H1 (cell line): Measurements from ENCODE around the gene KCNQ2. TPM values are rescaled to one million over a fixed set of nuclear protein-coding genes. Genes with fewer than 3 reads are reported as not detected.

Experiments used
- CTCF ChIA-PET: fragments of 300-600 bp; sonication (Branson Sonifier 250); formaldehyde crosslinking; loops from one replicate; lab custom pipeline; 2021; ENCODE audit not compliant: partially characterized antibody; lab: Charles Lee
- POLR2A ChIA-PET: fragments of 300-600 bp; sonication (Branson Sonifier 250); formaldehyde crosslinking; loops from one replicate; lab custom pipeline; 2021; ENCODE audit warnings: inconsistent platforms; ENCODE audit not compliant: partially characterized antibody; lab: Charles Lee
- DNase-seq, 2 experiments: peaks; one replicate each; pipeline versions ENCODE4 v3.0.0 to v3.0.0-alpha.2; 2010 to 2022; ENCODE audit warnings: low spot score in 2 of 2, low read depth in 1 of 2, mixed read lengths in 1 of 2
- FAIRE-seq: peaks from 2 replicates; lab custom pipeline; 2011; peaks lifted over from hg19 to GRCh38; lab: Jason Lieb, UNC
- H2AFZ ChIP-seq: 2 replicates; pipeline ENCODE4 v1.8.1; 2012; ENCODE audit warnings: low read length, inconsistent platforms
- H2AK5ac ChIP-seq: 2 replicates; pipeline ENCODE4 v1.6.1; 2013; ENCODE audit warnings: low read depth, low read length
- H2BK120ac ChIP-seq: replicated peaks from 2 replicates; pipeline ENCODE3; 2013; ENCODE audit warnings: low read depth, low read length, inconsistent platforms
- H2BK12ac ChIP-seq: 2 replicates; pipeline ENCODE4 v1.6.1; 2013; ENCODE audit warnings: low read depth, low read length
- H2BK15ac ChIP-seq: 2 replicates; pipeline ENCODE4 v1.6.1; 2013; ENCODE audit warnings: low read length
- H2BK20ac ChIP-seq: 2 replicates; pipeline ENCODE4 v1.6.1; 2013; ENCODE audit warnings: low read length
- H2BK5ac ChIP-seq: 2 replicates; pipeline ENCODE4 v1.6.1; 2013; ENCODE audit warnings: low read depth, low read length
- H3K14ac ChIP-seq: 2 replicates; pipeline ENCODE4 v1.6.1; 2013; ENCODE audit warnings: inconsistent platforms; ENCODE audit not compliant: insufficient read length
- H3K18ac ChIP-seq: 2 replicates; pipeline ENCODE4 v1.6.1; 2013; ENCODE audit warnings: low read length; ENCODE audit errors: extremely low read depth
- H3K23ac ChIP-seq: 2 replicates; pipeline ENCODE4 v1.6.1; 2013; ENCODE audit warnings: inconsistent platforms; ENCODE audit not compliant: insufficient read length
- H3K23me2 ChIP-seq: 2 replicates; pipeline ENCODE4 v1.6.1; 2013; ENCODE audit warnings: low read depth, low read length
- H3K27ac ChIP-seq: 2 replicates; pipeline ENCODE4 v1.6.1; 2011; ENCODE audit warnings: low read depth, low read length, inconsistent platforms
- H3K27me3 ChIP-seq, 4 experiments: replicated peaks in 1 of 4; 1 replicate in 1 of 4; 2 replicates in 3 of 4; pipeline versions ENCODE4 v1.6.1 to v1.8.1; 2011 to 2013; ENCODE audit warnings: low read length in 3 of 4, mild to moderate bottlenecking in 3 of 4, inconsistent platforms in 2 of 4, mixed read lengths in 2 of 4, moderate library complexity in 1 of 4; ENCODE audit not compliant: control insufficient read depth in 3 of 4, insufficient read depth in 3 of 4; ENCODE audit errors: extremely low read depth in 1 of 4
- H3K36me3 ChIP-seq, 4 experiments: 2 replicates each; pipeline versions ENCODE4 v1.6.1 to v1.8.1; 2011 to 2013; ENCODE audit warnings: mild to moderate bottlenecking in 4 of 4, low read length in 3 of 4, moderate library complexity in 2 of 4, control low read depth in 1 of 4, inconsistent platforms in 1 of 4; ENCODE audit not compliant: insufficient read depth in 4 of 4, control insufficient read depth in 2 of 4
- H3K4ac ChIP-seq: replicated peaks from 2 replicates; pipeline ENCODE3; 2013; ENCODE audit warnings: low read length, low read depth, mixed read lengths, inconsistent platforms; ENCODE audit not compliant: insufficient read length
- H3K4me1 ChIP-seq, 4 experiments: replicated peaks in 1 of 4; 1 replicate in 1 of 4; 2 replicates in 3 of 4; pipeline versions ENCODE4 v1.6.1 to v1.8.1; 2011 to 2013; ENCODE audit warnings: low read length in 3 of 4, inconsistent platforms in 2 of 4, mixed read lengths in 1 of 4; ENCODE audit not compliant: insufficient read depth in 4 of 4, control insufficient read depth in 3 of 4
- H3K4me2 ChIP-seq, 2 experiments: 2 replicates each; pipeline versions ENCODE4 v1.6.1 to v1.8.1; 2011 to 2013; ENCODE audit warnings: low read depth in 2 of 2, low read length in 2 of 2, control low read depth in 1 of 2, inconsistent platforms in 1 of 2, mild to moderate bottlenecking in 1 of 2; ENCODE audit not compliant: insufficient read depth in 1 of 2
- H3K4me3 ChIP-seq, 4 experiments: fragments of 200-600, 300-600 bp in 1 of 4; sonication (generic), shearing (Covaris generic), sonication (Bioruptor Twin) in 1 of 4; 2 replicates each; pipeline versions ENCODE4 v1.5.1 to v1.8.1; 2011 to 2016; ENCODE audit warnings: low read length in 4 of 4, low read depth in 3 of 4, control low read depth in 2 of 4, inconsistent platforms in 2 of 4, mild to moderate bottlenecking in 2 of 4, mixed read lengths in 1 of 4, moderate library complexity in 1 of 4; ENCODE audit not compliant: insufficient read depth in 2 of 4; ENCODE audit errors: extremely low read depth in 1 of 4
- H3K56ac ChIP-seq: replicated peaks from 2 replicates; pipeline ENCODE3; 2013; ENCODE audit warnings: low read depth, mild to moderate bottlenecking, mixed read lengths, low read length, inconsistent platforms; ENCODE audit not compliant: insufficient read length
- H3K79me1 ChIP-seq: 2 replicates; pipeline ENCODE4 v1.6.1; 2013; ENCODE audit warnings: low read depth, low read length, control low read depth
- H3K79me2 ChIP-seq, 2 experiments: 2 replicates each; pipeline versions ENCODE4 v1.6.1 to v1.8.1; 2012 to 2013; ENCODE audit warnings: low read length in 2 of 2, mild to moderate bottlenecking in 2 of 2, inconsistent platforms in 1 of 2; ENCODE audit not compliant: insufficient read depth in 2 of 2, control insufficient read depth in 1 of 2
- H3K9ac ChIP-seq, 4 experiments: replicated peaks in 1 of 4; 1 replicate in 1 of 4; 2 replicates in 3 of 4; pipeline versions ENCODE4 v1.6.1 to v1.8.1; 2011 to 2013; ENCODE audit warnings: low read depth in 3 of 4, low read length in 3 of 4, control low read depth in 2 of 4, mild to moderate bottlenecking in 2 of 4, moderate library complexity in 2 of 4, inconsistent platforms in 1 of 4; ENCODE audit errors: extremely low read depth in 1 of 4
- H3K9me3 ChIP-seq, 2 experiments: 2 replicates each; pipeline versions ENCODE4 v1.6.1 to v1.8.1; 2012 to 2013; ENCODE audit warnings: mild to moderate bottlenecking in 2 of 2, moderate library complexity in 2 of 2, control low read depth in 1 of 2, inconsistent platforms in 1 of 2, low read depth in 1 of 2, low read length in 1 of 2, mixed read lengths in 1 of 2; ENCODE audit not compliant: insufficient read depth in 2 of 2
- H4K20me1 ChIP-seq, 2 experiments: replicated peaks in 1 of 2; 2 replicates each; pipeline versions ENCODE3 to v1.8.1; 2011 to 2013; ENCODE audit warnings: inconsistent platforms in 2 of 2, low read length in 2 of 2, mild to moderate bottlenecking in 1 of 2; ENCODE audit not compliant: insufficient read depth in 2 of 2, control insufficient read depth in 1 of 2
- H4K5ac ChIP-seq: 2 replicates; pipeline ENCODE4 v1.6.1; 2013; ENCODE audit warnings: low read length, low read depth, mixed read lengths, inconsistent platforms; ENCODE audit not compliant: insufficient read length
- H4K8ac ChIP-seq: 2 replicates; pipeline ENCODE4 v1.8.0; 2013; ENCODE audit warnings: mild to moderate bottlenecking, moderate library complexity, low read length, inconsistent platforms; ENCODE audit not compliant: insufficient read depth; ENCODE audit errors: extremely low read depth
- H4K91ac ChIP-seq: replicated peaks from 2 replicates; pipeline ENCODE3; 2013; ENCODE audit warnings: low read length, mixed read lengths, inconsistent platforms; ENCODE audit not compliant: insufficient read length
- ZNF274 ChIP-seq: IDR thresholded peaks from 2 replicates; pipeline ENCODE4 v1.7.0; 2012; ENCODE audit warnings: low read length, borderline replicate concordance; ENCODE audit errors: extremely low read depth
- WGBS, 2 experiments: shearing (Covaris generic) in 1 of 2; methylation state at CpG; one replicate each; pipeline versions ENCODE4 v1.1.6 to v1.1.7; 2013 to 2015; ENCODE audit warnings: low lambda C conversion rate in 2 of 2, mixed read lengths in 2 of 2, inconsistent platforms in 1 of 2, low coverage in 1 of 2, missing lambda C conversion rate in 1 of 2; ENCODE audit not compliant: insufficient replicate concordance in 2 of 2, insufficient coverage in 1 of 2, insufficient read length in 1 of 2; ENCODE audit errors: extremely low coverage in 1 of 2, missing lambda C conversion rate in 1 of 2; 5-methylcytosine and 5-hydroxymethylcytosine counted together
- polyA plus RNA-seq, 7 experiments: library from polyadenylated mRNA; depleted of rRNA in 3 of 7; stranded (reverse) in 5 of 7; unstranded in 2 of 7; fragments of >200 nt in 5 of 7; fragments of 200-250 nt in 2 of 7; gene quantifications; 1 replicate in 5 of 7; 2 replicates in 1 of 7; 4 replicates in 1 of 7; pipeline versions ENCODE4 v1.2.1 to v1.2.3, GENCODE V29; 2011 to 2013; ENCODE audit warnings: missing spikeins in 2 of 7, mixed read lengths in 2 of 7
- total RNA-seq: library from RNA; stranded (reverse); fragmentation: NEBNext Ultra II Directional; extraction: Animal tissue kit (Norgen Biotek cat#: 25700); gene quantifications from 2 replicates; pipeline ENCODE4 v1.2.1, GENCODE V29; 2021
- TF ChIP-seq, protein P1 (sequence below), 3 experiments: IDR thresholded peaks; 1 replicate in 2 of 3; 2 replicates in 1 of 3; pipeline versions ENCODE4 v1.5.1 to v1.6.1; 2011; ENCODE audit warnings: low read length in 3 of 3, mild to moderate bottlenecking in 3 of 3, inconsistent platforms in 2 of 3, low read depth in 1 of 3, moderate library complexity in 1 of 3; ENCODE audit not compliant: insufficient read depth in 1 of 3; ENCODE audit errors: control extremely low read depth in 1 of 3

KCNQ2 gene
- total and polyA plus RNA-seq, 2 of the 8 experiments (the other 6 are each of a cell fraction or from before 2014, with no cell fraction given): 82.6 to 243 TPM

DNA sequence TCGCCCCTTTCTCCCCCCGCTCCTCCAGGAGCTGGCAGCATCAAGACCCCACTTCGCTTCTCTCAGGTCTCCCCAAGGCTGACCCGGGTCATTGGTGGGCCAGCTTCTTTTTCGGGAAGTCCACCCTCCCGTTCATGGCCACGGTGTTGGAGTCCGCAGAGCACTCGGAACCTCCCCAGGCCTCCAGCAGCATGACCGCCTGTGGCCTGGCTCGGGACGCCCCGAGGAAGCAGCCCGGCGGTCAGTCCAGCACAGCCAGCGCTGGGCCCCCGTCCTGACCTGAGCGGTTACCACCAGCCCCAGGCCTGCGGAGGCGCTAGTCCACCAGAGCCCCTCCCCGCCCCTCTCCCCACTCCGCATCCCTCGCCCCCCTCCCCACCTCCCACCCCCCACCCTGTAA is 49.1 kb upstream of the KCNQ2 start:
- Histone ChIP-seq H4K5ac (no peak overlapping the region), H3K9me3 (no peaks in the 10 kb centered on the region), H2BK15ac (no peak overlapping the region), H3K14ac (no peak overlapping the region), H4K20me1 (peaks cover 3 to 22% of the 10 kb centered on the region in 2 experiments), H2BK120ac (no peak overlapping the region)
- TF ChIP-seq ZNF274: no peak
- TF ChIP-seq, protein P1, sequence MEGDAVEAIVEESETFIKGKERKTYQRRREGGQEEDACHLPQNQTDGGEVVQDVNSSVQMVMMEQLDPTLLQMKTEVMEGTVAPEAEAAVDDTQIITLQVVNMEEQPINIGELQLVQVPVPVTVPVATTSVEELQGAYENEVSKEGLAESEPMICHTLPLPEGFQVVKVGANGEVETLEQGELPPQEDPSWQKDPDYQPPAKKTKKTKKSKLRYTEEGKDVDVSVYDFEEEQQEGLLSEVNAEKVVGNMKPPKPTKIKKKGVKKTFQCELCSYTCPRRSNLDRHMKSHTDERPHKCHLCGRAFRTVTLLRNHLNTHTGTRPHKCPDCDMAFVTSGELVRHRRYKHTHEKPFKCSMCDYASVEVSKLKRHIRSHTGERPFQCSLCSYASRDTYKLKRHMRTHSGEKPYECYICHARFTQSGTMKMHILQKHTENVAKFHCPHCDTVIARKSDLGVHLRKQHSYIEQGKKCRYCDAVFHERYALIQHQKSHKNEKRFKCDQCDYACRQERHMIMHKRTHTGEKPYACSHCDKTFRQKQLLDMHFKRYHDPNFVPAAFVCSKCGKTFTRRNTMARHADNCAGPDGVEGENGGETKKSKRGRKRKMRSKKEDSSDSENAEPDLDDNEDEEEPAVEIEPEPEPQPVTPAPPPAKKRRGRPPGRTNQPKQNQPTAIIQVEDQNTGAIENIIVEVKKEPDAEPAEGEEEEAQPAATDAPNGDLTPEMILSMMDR (IDR thresholded peaks at IDR 0.05; ENCODE audit: control extremely low read depth in 1 of 3, insufficient read depth in 1 of 3, low read depth in 1 of 3, low read length in 3 of 3): peak in 2 of 3 experiments; percentile 18 to 33; a peak in 2 of 4 replicates
- TF ChIP-seq, all 59 proteins: peak for 1
- H3K27me3 ChIP-seq: peaks cover 0 to 6% (median under 1%) of the 10 kb centered on the region in 4 experiments; a peak in 2 of 7 replicates
- peaks cover 0 to 21% (median 10%) of the 10 kb centered on the region in 4 experiments; a peak in 5 of 7 replicates for H3K4me1 ChIP-seq
- H3K56ac ChIP-seq: no peak overlapping the region
- H4K91ac ChIP-seq: no peak overlapping the region
- peaks cover 17% of the 10 kb centered on the region; the same call in 1 of the 2 replicates for H3K23me2 ChIP-seq
- H2BK5ac ChIP-seq: peak overlapping the region; percentile 75
- no peak overlapping the region for H3K23ac ChIP-seq
- no peak overlapping the region for H2AFZ ChIP-seq
- peak overlapping the region; percentile 99; the same call in 1 of the 2 replicates for H4K8ac ChIP-seq
- no peak overlapping the region for H2BK20ac ChIP-seq
- H3K79me1 ChIP-seq: peaks cover 7% of the 10 kb centered on the region; the same call in 1 of the 2 replicates
- peak overlapping the region; percentile 73 to 97 (median 90) for H3K9ac ChIP-seq
- H3K79me2 ChIP-seq: peaks cover 0 to 4% of the 10 kb centered on the region in 2 experiments; a peak in 1 of 4 replicates
- peak overlapping the region; percentile 87; the same call in 1 of the 2 replicates for H3K27ac ChIP-seq
- H3K4me3 ChIP-seq: peak overlapping the region; percentile 66 to 99 (median 88)
- H2BK12ac ChIP-seq: 0 out of 2 replicates have a peak overlapping the region, but pooled peaks have one; percentile 17
- 14% methylated on average over 13 of the region's 23 CpGs; no CpG with 5 or more reads in 1 of the 2 experiments for WGBS, 2 experiments
- no peak overlapping the region for H2AK5ac ChIP-seq
- DNase-seq (peak in 1 of 2 experiments; percentile 60), FAIRE-seq (no peak)
- H3K36me3 ChIP-seq: peaks cover 0 to 14% (median 0%) of the 10 kb centered on the region in 4 experiments; a peak in 2 of 8 replicates
- peak overlapping the region; percentile 68 to 97 for H3K4me2 ChIP-seq
- H3K4ac ChIP-seq: peak overlapping the region; percentile 38
- ChIA-PET POLR2A (interaction anchor here (0.6 to 4.6 kb wide), 30 partner anchors 10 to 435 kb away, joined by 3 to 59 read pairs (median 5); partner anchors contain the start of genes ARFRP1, COL20A1, KCNQ2 and PTK6), CTCF (interaction anchor here (0.6 to 4.2 kb wide), 6 partner anchors 16 to 450 kb away, joined by 3 to 28 read pairs (median 4); partner anchors contain the start of gene PTK6)
- no peak overlapping the region for H3K18ac ChIP-seq
